ENCODE data around the gene C1QTNF12.

C1QTNF12 gene

GRCh38 chr1:1213345-1214265, 32.9 kb downstream of the C1QTNF12 start, which contains the start of gene TNFRSF4:
Gene TNFRSF4, minus strand, starts transcription at chr1:1214153. Its CDS starts 26 bp downstream, at chr1:1214127.
- Mint-ChIP-seq H3K27me3 (ENCODE audit: low read depth) (no peaks in the 10 kb centered on the region), H3K4me1 (ENCODE audit: low read depth) (peaks cover 25% of the 10 kb centered on the region), H3K9me3 (no peaks in the 10 kb centered on the region), H3K4me3 (peak within 1 kb of the TSS; percentile 77), H3K27ac (peak within 1 kb of the TSS; percentile 83), H3K36me3 (ENCODE audit: low read depth) (peaks cover 34% of the 10 kb centered on the region)

- no peaks in the 10 kb centered on the region for H3K9me3 Mint-ChIP-seq
- peaks cover 28% of the 10 kb centered on the region for H3K36me3 Mint-ChIP-seq (ENCODE audit: low read depth)
- no peaks in the 10 kb centered on the region for H3K27me3 Mint-ChIP-seq (ENCODE audit: low read depth)
- H3K27ac Mint-ChIP-seq, result peak overlapping the region; percentile 41
- H3K4me3 Mint-ChIP-seq, result peak overlapping the region; percentile 76
- peaks cover 32% of the 10 kb centered on the region for H3K4me1 Mint-ChIP-seq (ENCODE audit: low read depth)
These were observed 33.7 kb downstream of the C1QTNF12 start for GRCh38 chr1:1212780-1213344.

DNA sequence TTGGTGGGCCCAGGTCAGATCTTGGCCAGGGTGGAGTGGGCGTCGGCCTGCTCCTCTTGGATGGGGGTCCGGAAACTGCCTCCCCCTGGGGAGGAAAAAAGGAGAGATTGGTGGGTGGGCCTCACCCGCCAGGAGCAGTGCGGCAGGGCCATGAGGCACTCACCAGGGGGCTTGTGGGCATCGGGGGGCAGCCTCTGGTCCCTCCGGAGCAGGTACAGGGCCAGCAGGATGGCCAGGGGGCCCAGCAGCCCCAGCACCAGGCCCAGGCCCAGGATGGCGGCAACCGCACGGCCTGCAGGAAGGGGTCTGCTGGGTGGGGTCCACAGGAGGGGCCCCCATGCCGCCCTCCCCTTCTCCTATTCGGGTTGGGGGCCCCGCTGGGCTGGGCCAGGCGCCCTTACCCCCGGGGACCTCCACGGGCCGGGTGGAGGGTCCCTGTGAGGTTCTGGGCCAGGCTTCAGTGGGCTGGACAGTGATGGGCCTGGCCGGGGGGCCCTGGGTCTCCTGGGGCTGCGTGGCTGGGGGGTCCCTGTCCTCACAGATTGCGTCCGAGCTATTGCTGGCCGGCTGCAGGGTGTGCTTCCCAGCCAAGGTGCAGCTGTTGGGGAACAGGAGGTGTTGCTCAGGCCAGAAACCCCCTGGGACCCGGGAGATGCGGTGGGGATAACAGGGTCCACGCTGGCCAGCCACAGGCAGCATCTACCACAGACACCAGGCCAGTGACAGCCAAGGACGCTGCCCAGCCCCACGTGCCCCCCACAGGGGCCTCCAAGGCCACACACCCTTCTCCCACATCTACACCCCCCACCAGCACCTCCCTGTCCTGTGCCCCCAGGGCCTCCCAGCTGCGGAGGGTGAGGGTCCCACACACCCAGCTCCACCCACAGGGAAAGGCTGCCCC, 34.7 kb downstream of the C1QTNF12 start:
- peaks cover 32% of the 10 kb centered on the region for H3K4me1 Mint-ChIP-seq (ENCODE audit: low read depth)
- H3K9me3 Mint-ChIP-seq, result no peaks in the 10 kb centered on the region
- H3K4me3 Mint-ChIP-seq, result peak overlapping the region; percentile 71
- peak overlapping the region; percentile 76 for H3K27ac Mint-ChIP-seq
- no peaks in the 10 kb centered on the region for H3K27me3 Mint-ChIP-seq (ENCODE audit: low read depth)
- peaks cover 27% of the 10 kb centered on the region for H3K36me3 Mint-ChIP-seq (ENCODE audit: low read depth)

DNA sequence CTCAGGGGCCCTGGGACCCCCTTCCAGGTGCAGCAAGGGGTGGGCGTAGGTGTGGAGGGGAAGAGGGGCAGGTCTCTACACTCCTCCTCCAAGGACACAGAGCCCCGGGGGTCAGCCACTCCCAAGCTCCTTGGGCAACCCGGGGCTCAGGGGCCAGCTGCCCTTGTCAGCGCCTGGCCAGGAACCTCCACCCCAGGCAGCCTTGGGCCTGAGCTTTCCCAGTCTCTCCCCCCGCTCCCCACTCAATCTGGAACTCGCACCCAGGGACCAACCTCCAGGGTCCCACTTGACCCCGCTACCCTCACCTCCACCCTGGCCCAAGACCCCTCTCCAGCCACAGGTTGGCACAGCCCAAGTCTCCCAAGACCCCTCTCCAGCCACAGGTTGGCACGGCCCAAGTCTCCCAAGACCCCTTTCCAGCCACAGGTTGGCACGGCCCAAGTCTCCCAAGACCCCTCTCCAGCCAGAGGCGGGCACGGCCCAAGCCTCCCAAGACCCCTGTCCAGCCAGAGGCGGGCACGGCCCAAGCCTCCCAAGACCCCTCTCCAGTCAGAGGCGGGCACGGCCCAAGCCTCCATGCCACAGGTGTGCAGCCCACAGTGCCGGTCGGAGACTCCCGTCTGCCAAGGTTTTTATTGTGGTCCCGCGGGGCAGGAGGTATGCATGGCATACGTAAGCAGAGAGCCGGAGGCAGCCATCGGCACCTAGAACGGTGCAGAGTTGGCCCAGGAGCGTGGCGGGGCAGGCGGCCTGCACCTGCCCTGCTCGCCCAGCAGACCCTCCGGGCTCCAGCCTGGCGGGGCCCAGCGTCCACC, 35.6 kb downstream of the C1QTNF12 start:
- H3K27me3 Mint-ChIP-seq (ENCODE audit: low read depth), result no peaks in the 10 kb centered on the region
- H3K27ac Mint-ChIP-seq, result no peak overlapping the region
- H3K9me3 Mint-ChIP-seq, result no peaks in the 10 kb centered on the region
- H3K4me3 Mint-ChIP-seq, result peak overlapping the region; percentile 59
- H3K36me3 Mint-ChIP-seq (ENCODE audit: low read depth), result peaks cover 23% of the 10 kb centered on the region
- H3K4me1 Mint-ChIP-seq (ENCODE audit: low read depth), result peaks cover 29% of the 10 kb centered on the region

DNA sequence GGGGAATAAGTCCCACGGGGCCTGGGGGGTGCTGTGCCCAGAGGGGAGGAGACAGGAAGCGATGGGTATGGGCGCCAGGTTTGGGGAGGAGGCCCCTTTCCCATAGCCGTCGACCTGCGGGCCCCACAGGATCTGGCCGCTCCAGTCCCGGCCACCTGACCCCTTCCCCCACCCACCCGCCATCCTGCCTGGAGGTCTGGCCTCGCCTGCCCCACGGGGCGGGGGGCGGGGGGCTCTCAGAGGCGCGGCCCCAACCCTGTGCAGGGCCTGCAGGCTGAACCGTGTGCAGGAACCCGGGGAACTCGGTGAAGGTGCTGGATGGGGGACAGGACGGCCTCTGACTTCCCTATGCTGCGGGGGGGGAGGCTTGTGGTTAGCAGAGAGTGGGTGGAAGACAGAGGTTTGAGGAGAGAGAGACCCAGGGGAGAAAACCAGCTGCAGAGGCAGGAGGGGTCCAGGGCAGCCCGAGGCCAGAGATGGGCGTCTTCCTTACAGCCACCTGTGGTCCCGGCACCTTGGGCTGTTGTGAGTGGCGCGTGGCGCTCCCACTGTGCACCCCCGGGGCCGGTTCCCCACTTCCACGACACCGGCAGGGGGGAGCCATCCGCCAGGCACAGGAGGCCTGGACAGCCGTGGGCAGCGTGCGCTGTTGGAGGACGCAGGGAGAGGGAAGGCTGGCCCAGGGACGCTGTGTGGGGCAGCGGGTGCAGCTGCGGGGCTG, 37.6 kb downstream of the C1QTNF12 start:
- Mint-ChIP-seq H3K4me3 (peak overlapping the region; percentile 85), H3K9me3 (no peaks in the 10 kb centered on the region), H3K27ac (peak overlapping the region; percentile 99), H3K27me3 (ENCODE audit: low read depth) (no peaks in the 10 kb centered on the region), H3K36me3 (ENCODE audit: low read depth) (peaks cover 19% of the 10 kb centered on the region), H3K4me1 (ENCODE audit: low read depth) (peaks cover 18% of the 10 kb centered on the region)

DNA sequence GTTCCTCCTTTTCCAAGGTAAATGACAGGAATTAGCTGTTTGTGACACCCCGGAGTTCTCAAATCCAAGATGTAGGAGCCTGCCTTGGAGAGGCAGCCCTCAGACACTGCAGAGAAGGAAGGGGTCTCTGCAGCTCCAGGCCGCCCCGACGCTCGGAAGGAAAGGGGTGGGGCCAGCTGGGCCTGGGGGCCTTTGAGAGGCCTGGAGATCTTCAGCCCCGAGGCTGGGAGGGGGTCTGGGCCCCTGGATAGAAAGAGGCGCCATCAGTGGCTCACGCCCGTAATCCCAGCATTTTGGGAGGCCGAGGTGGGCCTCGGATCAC, 39.0 kb downstream of the C1QTNF12 start:
- peak overlapping the region; percentile 99 for H3K27ac Mint-ChIP-seq
- H3K27me3 Mint-ChIP-seq (ENCODE audit: low read depth), result no peaks in the 10 kb centered on the region
- peaks cover 18% of the 10 kb centered on the region for H3K4me1 Mint-ChIP-seq (ENCODE audit: low read depth)
- peak overlapping the region; percentile 79 for H3K4me3 Mint-ChIP-seq
- H3K9me3 Mint-ChIP-seq, result no peaks in the 10 kb centered on the region
- peaks cover 19% of the 10 kb centered on the region for H3K36me3 Mint-ChIP-seq (ENCODE audit: low read depth)

DNA sequence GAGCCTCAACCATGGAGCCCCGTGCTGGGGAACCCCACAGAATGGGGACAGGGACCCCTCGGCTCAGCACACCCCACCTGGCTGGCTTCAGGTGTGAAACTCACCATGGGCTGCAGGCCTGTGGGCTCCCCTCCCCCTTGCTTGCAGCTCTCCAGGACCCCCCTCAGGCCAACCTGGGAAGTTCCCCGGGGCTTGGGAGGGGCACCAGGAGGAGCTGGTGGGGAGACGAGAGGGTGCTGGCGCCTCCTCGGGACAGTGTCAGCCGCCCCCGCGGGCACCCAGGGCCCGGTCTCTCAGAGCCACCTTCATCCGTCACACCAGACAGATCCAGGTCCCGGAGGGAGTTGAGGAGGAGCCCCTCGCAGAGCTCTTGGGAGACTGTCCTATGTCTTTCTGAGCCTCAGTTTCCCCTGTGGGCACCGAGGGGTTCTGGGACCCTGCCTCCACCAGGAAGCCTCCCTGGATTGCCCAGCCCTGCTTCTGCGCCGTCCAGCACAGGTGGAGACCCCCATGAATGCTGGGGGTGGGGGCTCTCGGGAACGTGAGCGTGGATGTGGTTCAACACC, 39.5 kb downstream of the C1QTNF12 start:
- no peaks in the 10 kb centered on the region for H3K9me3 Mint-ChIP-seq
- H3K27me3 Mint-ChIP-seq (ENCODE audit: low read depth), result no peaks in the 10 kb centered on the region
- H3K27ac Mint-ChIP-seq, result peak overlapping the region; percentile 80
- H3K36me3 Mint-ChIP-seq (ENCODE audit: low read depth), result peaks cover 16% of the 10 kb centered on the region
- peaks cover 18% of the 10 kb centered on the region for H3K4me1 Mint-ChIP-seq (ENCODE audit: low read depth)
- H3K4me3 Mint-ChIP-seq, result peak overlapping the region; percentile 74

GRCh38 chr1:1206376-1206965, 40.1 kb downstream of the C1QTNF12 start, which contains the start of gene TNFRSF18:
Gene TNFRSF18, minus strand, starts transcription at chr1:1206592. Its CDS starts 21 bp downstream, at chr1:1206571.
- H3K4me1 Mint-ChIP-seq (ENCODE audit: low read depth), result peaks cover 18% of the 10 kb centered on the region

GRCh38 chr1:1205769-1206375, 40.6 kb downstream of the C1QTNF12 start:
- peaks cover 17% of the 10 kb centered on the region for H3K4me1 Mint-ChIP-seq (ENCODE audit: low read depth)

More at GRCh38 chr1:1206376-1206965, 40.1 kb downstream of the C1QTNF12 start, which contains the start of gene TNFRSF18:
- Mint-ChIP-seq H3K27ac (peak within 1 kb of the TSS; percentile 99), H3K4me3 (peak within 1 kb of the TSS; percentile 74), H3K9me3 (no peaks in the 10 kb centered on the region), H3K27me3 (ENCODE audit: low read depth) (no peaks in the 10 kb centered on the region), H3K36me3 (ENCODE audit: low read depth) (peaks cover 15% of the 10 kb centered on the region)

DNA sequence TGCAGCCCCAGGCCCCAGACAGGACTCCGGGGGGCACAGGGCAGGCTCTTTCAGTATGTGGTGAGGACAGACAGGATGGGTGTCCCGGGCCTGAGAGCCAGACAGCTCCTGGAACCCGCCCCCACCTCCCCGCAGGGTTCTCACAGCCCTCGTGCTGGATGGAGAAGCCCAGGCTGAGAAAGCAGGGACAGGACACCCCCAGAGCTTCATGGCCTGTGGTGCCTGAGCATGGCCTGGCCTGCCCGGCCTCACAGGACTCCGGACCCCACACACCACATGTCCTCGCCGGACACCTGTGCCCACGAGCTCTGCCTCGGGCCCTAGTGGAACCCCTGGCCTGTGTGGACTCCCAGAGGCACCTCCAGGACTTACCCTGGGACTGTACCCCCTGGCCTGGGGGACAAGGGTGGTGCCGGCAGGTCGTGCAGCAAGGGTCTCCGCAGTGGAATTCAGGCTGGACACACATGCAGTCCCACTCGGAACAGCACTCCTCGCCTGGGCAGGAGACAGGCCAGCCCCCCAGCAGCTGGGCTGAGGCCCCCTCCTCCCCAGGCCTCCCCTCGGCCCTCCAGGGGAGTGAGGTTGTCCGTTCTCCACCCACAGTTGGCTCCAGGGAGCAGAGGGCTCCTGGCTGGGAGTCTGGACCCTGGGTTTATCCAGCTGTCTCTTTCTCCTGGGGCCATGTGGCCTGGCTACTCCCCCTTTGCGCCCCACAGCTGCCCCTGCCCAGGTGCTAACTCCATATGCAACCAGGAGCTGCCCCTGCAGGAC, 41.3 kb downstream of the C1QTNF12 start:
- peaks cover 10% of the 10 kb centered on the region for H3K36me3 Mint-ChIP-seq (ENCODE audit: low read depth)
- no peaks in the 10 kb centered on the region for H3K9me3 Mint-ChIP-seq
- H3K4me3 Mint-ChIP-seq, result peak overlapping the region; percentile 74
- H3K4me1 Mint-ChIP-seq (ENCODE audit: low read depth), result peaks cover 20% of the 10 kb centered on the region
- peak overlapping the region; percentile 57 for H3K27ac Mint-ChIP-seq
- no peaks in the 10 kb centered on the region for H3K27me3 Mint-ChIP-seq (ENCODE audit: low read depth)

More at GRCh38 chr1:1205769-1206375, 40.6 kb downstream of the C1QTNF12 start:
- Mint-ChIP-seq H3K9me3 (no peaks in the 10 kb centered on the region), H3K27me3 (ENCODE audit: low read depth) (no peaks in the 10 kb centered on the region), H3K36me3 (ENCODE audit: low read depth) (peaks cover 11% of the 10 kb centered on the region), H3K4me3 (peak overlapping the region; percentile 74), H3K27ac (peak overlapping the region; percentile 80)

DNA sequence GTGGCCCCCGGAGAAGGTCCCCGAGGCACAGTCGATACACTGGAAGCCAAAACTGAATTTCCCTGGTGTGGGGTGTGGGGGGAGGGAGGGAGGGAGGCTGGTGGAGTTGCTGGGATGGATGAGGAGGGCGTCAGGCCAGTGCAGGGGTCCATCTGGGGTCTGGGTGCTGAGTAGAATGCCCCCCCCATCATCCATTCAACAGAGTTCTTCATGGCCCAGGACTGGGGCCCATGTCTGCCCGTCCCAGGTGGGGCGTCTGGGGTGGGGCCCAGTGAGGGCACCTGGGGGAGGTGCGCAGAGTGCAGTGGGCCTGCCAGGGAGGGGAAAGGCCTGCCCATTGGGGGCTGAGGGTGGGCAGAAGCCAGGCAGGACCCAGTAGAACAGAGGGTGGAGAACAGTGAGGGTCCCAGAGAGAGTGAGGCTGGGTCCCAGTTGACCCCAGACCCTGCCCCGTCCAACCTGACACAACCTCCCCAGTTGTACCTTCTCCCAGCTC, 42.0 kb downstream of the C1QTNF12 start:
- Mint-ChIP-seq H3K36me3 (ENCODE audit: low read depth) (peaks cover 4% of the 10 kb centered on the region), H3K27me3 (ENCODE audit: low read depth) (no peaks in the 10 kb centered on the region), H3K4me3 (peak overlapping the region; percentile 74), H3K4me1 (ENCODE audit: low read depth) (peaks cover 19% of the 10 kb centered on the region), H3K9me3 (no peaks in the 10 kb centered on the region), H3K27ac (peak overlapping the region; percentile 26)
